Loucy (cell line): ENCODE data around the gene LDAH.

Experiments
- EZH2phosphoT487 ChIP-seq: fragments of 200-600 bp; IDR thresholded peaks from 2 replicates; pipeline ENCODE4 v1.6.1; 2018; ENCODE audit warnings: antibody characterized with exemption, mild to moderate bottlenecking, moderate library complexity, borderline replicate concordance
- TF ChIP-seq, protein P1 (sequence below): fragments of 200-600 bp; sonication (generic); conservative IDR thresholded peaks from 2 replicates; pipeline ENCODE4 v1.5.1; 2014; ENCODE audit warnings: mild to moderate bottlenecking, antibody characterized with exemption, low read length

DNA sequence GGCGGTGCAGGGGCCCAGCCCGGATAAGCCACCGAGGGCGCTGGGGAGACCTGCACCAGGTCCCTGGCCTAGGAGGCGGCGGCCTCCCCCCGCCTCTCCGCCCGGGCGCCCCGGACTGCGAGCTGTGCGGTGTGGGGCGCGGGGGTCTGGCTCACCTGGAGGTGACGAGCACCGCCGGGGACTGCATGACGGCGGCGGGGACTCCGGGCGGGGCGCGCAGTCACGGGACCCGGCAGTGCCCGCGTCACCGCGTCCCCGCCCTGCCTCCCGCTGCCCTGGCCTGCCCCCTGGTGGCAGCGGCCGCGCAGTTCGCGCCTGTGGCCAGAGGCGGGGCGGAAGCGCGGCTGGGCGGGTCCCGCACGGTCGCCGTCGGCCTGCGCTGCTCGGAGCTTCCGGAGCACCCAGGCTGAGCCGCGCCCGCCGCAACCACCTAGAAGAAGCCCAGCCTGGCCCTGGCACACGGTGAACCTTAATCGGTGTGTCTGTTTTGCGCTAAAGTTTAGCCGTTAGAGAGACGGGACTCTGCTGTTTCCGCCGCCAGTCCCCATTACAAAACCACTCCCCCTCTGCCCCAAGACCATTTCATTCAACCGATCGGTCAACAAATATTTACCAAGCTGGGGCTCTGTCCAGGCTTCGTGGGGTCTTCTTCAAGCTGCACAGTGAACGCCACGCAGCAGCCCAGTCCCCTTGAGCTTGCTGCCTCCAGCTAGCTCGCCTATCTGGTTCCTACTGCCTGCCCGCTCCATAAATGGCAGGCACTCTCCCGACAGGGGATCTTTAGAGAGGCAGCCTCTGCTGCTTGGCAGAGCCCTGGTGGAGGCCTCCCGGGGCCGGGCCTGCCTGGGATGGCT, 171.8 kb downstream of the LDAH start, which contains the start of gene HS1BP3:
- TF ChIP-seq, protein P1, sequence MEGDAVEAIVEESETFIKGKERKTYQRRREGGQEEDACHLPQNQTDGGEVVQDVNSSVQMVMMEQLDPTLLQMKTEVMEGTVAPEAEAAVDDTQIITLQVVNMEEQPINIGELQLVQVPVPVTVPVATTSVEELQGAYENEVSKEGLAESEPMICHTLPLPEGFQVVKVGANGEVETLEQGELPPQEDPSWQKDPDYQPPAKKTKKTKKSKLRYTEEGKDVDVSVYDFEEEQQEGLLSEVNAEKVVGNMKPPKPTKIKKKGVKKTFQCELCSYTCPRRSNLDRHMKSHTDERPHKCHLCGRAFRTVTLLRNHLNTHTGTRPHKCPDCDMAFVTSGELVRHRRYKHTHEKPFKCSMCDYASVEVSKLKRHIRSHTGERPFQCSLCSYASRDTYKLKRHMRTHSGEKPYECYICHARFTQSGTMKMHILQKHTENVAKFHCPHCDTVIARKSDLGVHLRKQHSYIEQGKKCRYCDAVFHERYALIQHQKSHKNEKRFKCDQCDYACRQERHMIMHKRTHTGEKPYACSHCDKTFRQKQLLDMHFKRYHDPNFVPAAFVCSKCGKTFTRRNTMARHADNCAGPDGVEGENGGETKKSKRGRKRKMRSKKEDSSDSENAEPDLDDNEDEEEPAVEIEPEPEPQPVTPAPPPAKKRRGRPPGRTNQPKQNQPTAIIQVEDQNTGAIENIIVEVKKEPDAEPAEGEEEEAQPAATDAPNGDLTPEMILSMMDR = peak; percentile 61
- no peak for TF ChIP-seq EZH2phosphoT487
